DOHH2 (cell line): ENCODE results near the gene KRTAP10-12.

ENCODE experiments used
- H3F3A ChIP-seq: fragments of 200-600 bp; sonication (generic), shearing (Covaris generic); 2 replicates; pipeline ENCODE4 v1.6.0; 2016; ENCODE audit warnings: antibody characterized with exemption, mild to moderate bottlenecking; ENCODE audit not compliant: control insufficient read depth, insufficient read depth
- H3K27ac ChIP-seq: fragments of 200-600 bp; sonication (generic); 2 replicates; pipeline ENCODE4 v1.5.1; 2014; ENCODE audit warnings: low read depth, mild to moderate bottlenecking, low read length, moderate library complexity
- H3K27me3 ChIP-seq: fragments of 200-600 bp; sonication (generic); 2 replicates; pipeline ENCODE4 v1.6.1; 2014; ENCODE audit warnings: mild to moderate bottlenecking, low read length, mixed read lengths; ENCODE audit not compliant: control insufficient read depth
- H3K36me3 ChIP-seq: fragments of 200-600 bp; sonication (generic); 2 replicates; pipeline ENCODE4 v1.6.1; 2014; ENCODE audit warnings: mild to moderate bottlenecking, low read length, moderate library complexity, mixed read lengths; ENCODE audit not compliant: control insufficient read depth
- H3K4me1 ChIP-seq: fragments of 200-600 bp; sonication (generic); 2 replicates; pipeline ENCODE4 v1.6.1; 2014; ENCODE audit warnings: mild to moderate bottlenecking, low read length, mixed read lengths; ENCODE audit not compliant: control insufficient read depth
- H3K4me2 ChIP-seq: fragments of 200-600 bp; sonication (generic); 2 replicates; pipeline ENCODE4 v1.6.0; 2014; ENCODE audit warnings: mild to moderate bottlenecking, low read length, moderate library complexity
- H3K4me3 ChIP-seq: fragments of 200-600 bp; sonication (generic); 2 replicates; pipeline ENCODE4 v1.5.1; 2014; ENCODE audit warnings: mild to moderate bottlenecking, low read length, mixed read lengths
- H3K79me2 ChIP-seq: fragments of 200-600 bp; sonication (generic); 2 replicates; pipeline ENCODE4 v1.6.1; 2014; ENCODE audit warnings: mild to moderate bottlenecking, low read length, mixed read lengths; ENCODE audit not compliant: control insufficient read depth
- H3K9me2 ChIP-seq: fragments of 200-600 bp; sonication (generic); replicated peaks from 2 replicates; pipeline ENCODE4 v1.6.1; 2014; ENCODE audit warnings: mild to moderate bottlenecking, low read length, mixed read lengths; ENCODE audit not compliant: control insufficient read depth
- H3K9me3 ChIP-seq: fragments of 200-600 bp; sonication (generic); 2 replicates; pipeline ENCODE4 v1.6.1; 2014; ENCODE audit warnings: antibody characterized with exemption, low read length, mixed read lengths; ENCODE audit not compliant: control insufficient read depth, insufficient read depth
- H4K20me1 ChIP-seq: fragments of 200-600 bp; sonication (generic); 2 replicates; pipeline ENCODE4 v1.6.0; 2014; ENCODE audit warnings: low read depth, mild to moderate bottlenecking, antibody characterized with exemption, low read length, moderate library complexity; ENCODE audit not compliant: control insufficient read depth, insufficient read depth
- EZH2phosphoT487 ChIP-seq: fragments of 200-600 bp; sonication (generic); IDR thresholded peaks from 2 replicates; pipeline ENCODE4 v1.6.1; 2017; ENCODE audit warnings: borderline replicate concordance, mild to moderate bottlenecking, antibody characterized with exemption, low read length, moderate library complexity, mixed read lengths
- TF ChIP-seq, protein P1 (sequence below): fragments of 200-600 bp; sonication (generic); IDR thresholded peaks from one replicate; pipeline ENCODE4 v1.5.1; 2014; ENCODE audit warnings: antibody characterized with exemption, mild to moderate bottlenecking, low read depth, low read length; ENCODE audit not compliant: poor library complexity, severe bottlenecking

KRTAP10-12 gene

GRCh38 chr21:44703731-44704635 lies 7.0 kb downstream of the KRTAP10-12 start:
- Histone ChIP-seq H3F3A (no peaks in the 10 kb centered on the region), H3K4me2 (no peak overlapping the region), H3K4me3 (no peak overlapping the region), H3K9me2 (no peaks in the 10 kb centered on the region), H3K27me3 (peaks cover 5% of the 10 kb centered on the region; the same call in 1 of the 2 replicates), H3K4me1 (no peaks in the 10 kb centered on the region), H3K27ac (no peak overlapping the region), H4K20me1 (no peaks in the 10 kb centered on the region), H3K36me3 (no peaks in the 10 kb centered on the region), H3K79me2 (no peaks in the 10 kb centered on the region), H3K9me3 (peaks cover 4% of the 10 kb centered on the region; the same call in 1 of the 2 replicates)
- no peak for TF ChIP-seq EZH2phosphoT487
- TF ChIP-seq, protein P1, sequence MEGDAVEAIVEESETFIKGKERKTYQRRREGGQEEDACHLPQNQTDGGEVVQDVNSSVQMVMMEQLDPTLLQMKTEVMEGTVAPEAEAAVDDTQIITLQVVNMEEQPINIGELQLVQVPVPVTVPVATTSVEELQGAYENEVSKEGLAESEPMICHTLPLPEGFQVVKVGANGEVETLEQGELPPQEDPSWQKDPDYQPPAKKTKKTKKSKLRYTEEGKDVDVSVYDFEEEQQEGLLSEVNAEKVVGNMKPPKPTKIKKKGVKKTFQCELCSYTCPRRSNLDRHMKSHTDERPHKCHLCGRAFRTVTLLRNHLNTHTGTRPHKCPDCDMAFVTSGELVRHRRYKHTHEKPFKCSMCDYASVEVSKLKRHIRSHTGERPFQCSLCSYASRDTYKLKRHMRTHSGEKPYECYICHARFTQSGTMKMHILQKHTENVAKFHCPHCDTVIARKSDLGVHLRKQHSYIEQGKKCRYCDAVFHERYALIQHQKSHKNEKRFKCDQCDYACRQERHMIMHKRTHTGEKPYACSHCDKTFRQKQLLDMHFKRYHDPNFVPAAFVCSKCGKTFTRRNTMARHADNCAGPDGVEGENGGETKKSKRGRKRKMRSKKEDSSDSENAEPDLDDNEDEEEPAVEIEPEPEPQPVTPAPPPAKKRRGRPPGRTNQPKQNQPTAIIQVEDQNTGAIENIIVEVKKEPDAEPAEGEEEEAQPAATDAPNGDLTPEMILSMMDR: no peak

DNA sequence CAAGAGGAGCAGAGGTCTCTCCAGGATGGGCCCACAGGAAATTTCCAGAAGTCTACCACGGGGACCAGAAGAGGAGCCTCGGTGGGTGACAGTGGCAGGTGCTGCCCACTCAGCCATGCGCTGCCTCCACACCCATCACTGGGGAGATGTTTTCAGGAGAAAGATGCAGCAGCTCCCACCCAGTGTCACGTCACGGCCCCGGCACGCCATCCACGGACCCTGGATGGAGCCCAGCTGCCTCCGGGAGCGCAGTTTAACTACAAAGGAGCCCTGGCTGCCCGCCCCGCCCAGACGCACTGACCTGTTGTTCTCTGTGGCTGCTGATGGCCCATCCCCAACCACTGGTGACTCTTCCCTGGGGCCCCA lies 7.6 kb downstream of the KRTAP10-12 start:
- no peak overlapping the region for H3K27ac ChIP-seq
- no peak overlapping the region for H3K4me2 ChIP-seq
- TF ChIP-seq, protein P1: no peak
- TF ChIP-seq EZH2phosphoT487: no peak
- H3K36me3 ChIP-seq: no peaks in the 10 kb centered on the region
- H4K20me1 ChIP-seq: no peaks in the 10 kb centered on the region
- peaks cover 4% of the 10 kb centered on the region; the same call in 1 of the 2 replicates for H3K9me3 ChIP-seq
- peaks cover 4% of the 10 kb centered on the region; the same call in 1 of the 2 replicates for H3K27me3 ChIP-seq
- H3K9me2 ChIP-seq: no peaks in the 10 kb centered on the region
- H3F3A ChIP-seq: no peaks in the 10 kb centered on the region
- no peaks in the 10 kb centered on the region for H3K4me1 ChIP-seq
- H3K4me3 ChIP-seq: no peak overlapping the region
- H3K79me2 ChIP-seq: no peaks in the 10 kb centered on the region

GRCh38 chr21:44706026-44706705 lies 9.2 kb downstream of the KRTAP10-12 start:
- H3F3A ChIP-seq: no peaks in the 10 kb centered on the region
- H3K9me2 ChIP-seq: no peaks in the 10 kb centered on the region
- H3K27me3 ChIP-seq: peaks cover 6% of the 10 kb centered on the region; the same call in 1 of the 2 replicates
- H4K20me1 ChIP-seq: no peaks in the 10 kb centered on the region
- TF ChIP-seq EZH2phosphoT487: no peak
- TF ChIP-seq, protein P1: no peak
- no peaks in the 10 kb centered on the region for H3K4me1 ChIP-seq
- no peak overlapping the region for H3K4me2 ChIP-seq
- H3K9me3 ChIP-seq: peaks cover 4% of the 10 kb centered on the region; the same call in 1 of the 2 replicates
- H3K36me3 ChIP-seq: no peaks in the 10 kb centered on the region
- H3K4me3 ChIP-seq: no peak overlapping the region
- H3K27ac ChIP-seq: no peak overlapping the region
- H3K79me2 ChIP-seq: no peaks in the 10 kb centered on the region
